Right lung (tissue), 5 donors: Measurements from ENCODE around the gene PRKN. TPM values are rescaled to one million over a fixed set of nuclear protein-coding genes. Genes with fewer than 3 reads are reported as not detected.

Experiments used
- DNase-seq, 2 donors: peaks; one replicate each; pipeline ENCODE4 v3.0.0-alpha.2; 2013
- polyA plus RNA-seq, 5 donors: library from polyadenylated mRNA; unstranded; fragments of 120-200 nt; gene quantifications; one replicate each; pipeline versions ENCODE4 v1.2.1 to v1.2.3, GENCODE V29; 2013; ENCODE audit warnings: inconsistent platforms in 1 of 5, low replicate concordance in 1 of 5; ENCODE audit not compliant: insufficient read length in 5 of 5, insufficient read depth in 1 of 5

The PRKN gene
- polyA plus RNA-seq, 5 donors: 2.0 to 3.6 (median 2.7) TPM

DNA sequence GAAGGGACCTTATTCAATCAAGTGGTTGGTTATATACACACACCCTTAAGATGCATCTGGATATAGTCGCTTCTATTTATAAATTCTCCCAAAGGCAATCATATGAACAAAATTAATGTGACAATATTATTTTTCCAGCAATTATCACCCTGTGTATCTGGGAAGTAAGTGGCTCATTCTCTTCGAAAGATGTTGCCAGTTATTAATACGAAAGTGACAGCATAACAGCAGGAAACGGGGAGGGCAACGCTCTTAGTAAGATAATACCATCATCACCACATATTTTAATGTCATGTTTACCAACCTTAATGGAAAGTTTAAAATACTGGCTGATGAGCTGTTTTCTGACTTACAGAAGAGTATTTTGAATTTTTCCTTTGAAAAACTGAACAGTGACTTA, 756.5 kb downstream of the PRKN start:
- DNase-seq: no peak

DNA sequence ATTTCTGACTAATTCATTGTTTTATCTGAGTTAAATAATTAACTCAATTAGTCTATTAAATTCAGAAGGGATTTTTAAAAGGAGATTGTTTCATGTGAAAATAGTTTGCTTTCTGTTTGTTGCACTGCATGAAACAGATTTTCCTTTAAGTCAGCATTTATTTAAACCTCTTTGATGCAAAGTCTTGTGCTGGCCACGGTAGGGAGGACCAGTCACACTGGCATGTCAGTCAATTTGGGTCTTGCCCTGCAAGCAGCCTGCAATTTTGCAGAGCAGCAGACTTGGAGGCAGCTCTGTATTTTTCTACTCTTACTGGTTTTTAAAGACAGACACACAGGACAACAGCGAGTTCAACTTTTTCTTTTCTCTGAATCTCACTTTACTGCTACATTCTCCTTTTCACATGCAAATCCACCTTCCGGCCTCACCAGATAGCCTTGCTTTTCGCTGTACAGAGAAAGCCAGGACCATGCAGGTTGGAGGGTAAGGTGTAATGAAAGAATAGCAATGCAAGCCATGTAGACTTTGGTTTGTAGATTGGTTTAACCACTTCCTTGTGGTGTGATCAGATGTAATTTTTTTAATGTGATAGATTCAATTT, 763.8 kb downstream of the PRKN start:
- no peak for DNase-seq

DNA sequence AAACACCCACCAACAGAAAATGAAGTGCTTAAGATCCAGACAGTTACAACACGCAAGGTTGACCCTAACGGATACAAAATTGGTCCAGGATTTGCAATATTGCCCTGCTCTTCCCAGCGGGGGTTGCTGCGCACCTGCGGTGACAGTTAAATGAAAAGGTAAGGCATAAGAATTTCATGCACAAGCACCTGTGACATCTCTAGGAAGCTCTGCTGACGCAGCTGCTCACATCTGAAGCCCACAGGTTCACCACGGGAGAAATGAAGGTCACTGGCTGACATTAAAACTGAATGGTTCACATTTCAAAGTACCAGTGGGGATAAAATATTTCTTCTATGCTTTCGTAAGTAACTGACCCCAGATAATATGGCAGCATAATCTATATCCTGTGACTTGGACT, 764.4 kb downstream of the PRKN start:
- DNase-seq: no peak

DNA sequence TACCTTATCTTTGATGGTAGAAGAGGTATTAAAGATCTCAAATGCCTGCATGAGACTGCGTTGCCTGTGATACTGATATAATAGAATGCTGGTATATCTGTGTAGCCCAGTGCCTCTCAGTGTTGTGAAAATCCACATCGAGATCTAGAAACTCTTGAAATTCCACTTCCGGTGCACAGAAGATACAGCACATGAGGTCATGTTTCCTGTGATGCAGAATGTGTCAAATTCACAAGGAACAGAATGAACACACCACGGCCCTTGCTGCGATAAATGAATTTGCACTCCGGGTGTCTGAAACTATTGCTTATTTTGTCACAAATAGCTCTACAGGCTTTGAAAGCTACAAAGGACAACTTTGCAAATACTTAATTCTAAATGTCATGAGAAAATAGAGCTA, 765.8 kb downstream of the PRKN start:
- no peak for DNase-seq

DNA sequence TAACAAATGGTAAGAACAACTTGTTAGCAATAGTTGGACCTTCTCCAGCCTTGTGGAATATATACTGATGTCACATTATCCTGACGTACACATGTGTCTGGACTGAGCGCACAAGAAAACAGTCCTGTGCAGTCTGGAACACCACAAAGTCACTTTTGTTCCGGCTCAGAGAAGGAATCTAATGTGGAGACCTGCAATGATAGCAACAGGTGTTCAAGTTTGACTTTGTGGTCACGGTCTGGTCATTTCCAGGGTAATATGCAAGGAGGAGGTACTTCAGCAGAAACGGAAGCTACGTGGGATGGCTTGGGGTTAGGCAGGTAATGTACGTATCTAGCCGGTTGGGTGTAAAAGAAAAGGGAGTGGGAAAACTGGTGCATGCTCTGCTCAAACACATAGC, 766.5 kb downstream of the PRKN start:
- DNase-seq: no peak

DNA sequence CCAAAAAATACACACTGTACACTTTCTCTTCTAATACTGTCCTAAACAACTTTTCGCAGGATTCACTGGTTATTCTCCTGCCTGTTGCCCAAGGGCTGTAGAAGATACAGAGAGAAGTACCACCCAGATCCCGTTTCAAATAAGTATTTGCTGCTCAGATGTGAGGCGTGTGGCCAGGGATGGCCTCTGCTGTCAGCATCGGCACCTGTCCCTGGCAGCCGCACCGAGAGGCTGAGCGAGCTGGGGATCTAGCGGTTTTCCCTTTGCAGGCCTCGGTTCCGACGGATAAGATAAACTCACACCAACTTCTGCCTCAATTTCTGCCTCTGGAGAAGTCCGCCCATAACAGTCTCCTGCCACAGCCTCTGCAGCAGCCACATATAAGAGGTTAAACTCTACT, 768.5 kb downstream of the PRKN start:
- no peak for DNase-seq

DNA sequence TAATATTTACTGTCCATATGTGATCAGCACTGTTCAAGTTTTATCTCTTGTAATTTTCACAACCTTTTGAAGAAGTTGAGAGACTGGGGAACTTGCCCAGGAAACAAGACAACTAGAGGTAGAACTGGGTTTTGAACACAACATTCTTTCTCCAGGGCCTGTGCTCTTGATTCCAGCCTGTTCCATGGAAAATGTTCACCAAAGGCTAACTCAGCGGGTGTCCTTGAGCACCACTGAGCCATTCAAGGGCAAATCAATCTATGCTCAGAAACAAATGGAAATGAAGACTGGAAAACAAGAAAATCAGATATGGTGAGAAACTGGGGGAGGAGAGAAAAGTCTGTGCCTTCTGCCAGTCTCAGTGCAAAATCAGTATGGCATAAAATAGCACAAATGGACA, 771.5 kb downstream of the PRKN start:
- no peak for DNase-seq

DNA sequence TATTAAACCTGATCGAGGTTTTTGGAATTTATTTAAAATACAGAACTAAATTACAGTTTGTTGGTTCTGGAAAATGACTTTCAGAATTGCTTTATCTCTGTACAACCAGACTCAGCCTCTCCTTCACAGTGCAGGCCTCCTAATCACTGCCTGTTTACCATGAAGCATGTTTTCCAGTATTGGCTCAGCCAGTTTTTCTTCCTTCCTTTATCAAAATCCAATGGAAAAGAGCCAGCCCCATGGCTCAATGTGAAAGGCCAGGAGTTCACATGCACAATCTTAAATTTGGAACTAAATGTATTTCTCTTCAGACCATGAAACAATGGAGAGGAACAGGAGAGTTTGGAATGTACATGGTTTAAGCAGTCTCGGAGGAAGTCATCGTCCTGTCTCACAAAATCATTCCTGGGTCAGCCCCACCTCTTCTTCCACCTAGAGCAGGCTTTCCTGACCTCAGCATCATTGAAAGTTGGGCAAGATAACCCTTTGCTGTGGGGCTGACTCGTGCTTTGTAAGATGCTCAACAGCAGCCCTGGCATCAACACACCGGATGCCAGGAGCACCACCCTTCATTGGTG, 772.8 kb downstream of the PRKN start:
- DNase-seq: no peak

DNA sequence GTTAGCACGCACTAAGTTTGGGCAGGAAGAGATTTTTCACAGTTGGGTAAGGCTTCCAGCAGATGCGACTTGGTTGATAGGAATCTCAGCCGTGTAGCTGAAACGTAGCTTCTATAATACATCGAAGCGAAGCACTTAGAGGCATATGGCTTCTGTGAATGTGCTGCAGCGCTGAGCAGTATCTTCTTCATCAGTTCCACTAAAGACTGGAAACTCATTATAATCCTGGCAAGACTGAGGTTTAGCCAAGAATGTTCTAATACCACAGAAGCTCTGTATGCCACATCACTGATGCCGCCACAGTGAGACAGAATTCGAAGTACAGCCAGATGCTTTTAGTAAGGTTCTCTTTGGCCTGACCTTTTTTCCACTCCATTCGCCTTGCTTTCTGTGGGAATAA, 773.5 kb downstream of the PRKN start:
- no peak for DNase-seq

DNA sequence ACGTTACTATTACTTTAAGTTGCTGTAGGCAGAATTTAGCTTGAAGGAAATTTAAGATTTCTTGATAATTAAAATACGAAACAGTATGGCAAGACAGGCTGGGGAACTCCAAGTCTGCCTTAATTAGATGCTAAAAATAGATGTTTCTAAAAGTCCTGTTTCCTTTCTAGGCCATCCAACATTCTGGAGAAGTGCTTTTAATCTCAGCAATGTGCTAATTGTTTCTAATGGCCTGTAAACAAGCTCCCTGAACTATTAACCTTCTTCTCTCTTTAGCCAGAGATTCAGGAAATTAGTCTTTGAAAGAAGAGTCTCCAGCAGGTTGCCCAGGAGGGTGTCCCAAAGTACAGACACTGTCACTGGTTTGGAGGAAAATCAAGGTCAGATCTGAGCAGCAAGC, 776.4 kb downstream of the PRKN start:
- DNase-seq: no peak

DNA sequence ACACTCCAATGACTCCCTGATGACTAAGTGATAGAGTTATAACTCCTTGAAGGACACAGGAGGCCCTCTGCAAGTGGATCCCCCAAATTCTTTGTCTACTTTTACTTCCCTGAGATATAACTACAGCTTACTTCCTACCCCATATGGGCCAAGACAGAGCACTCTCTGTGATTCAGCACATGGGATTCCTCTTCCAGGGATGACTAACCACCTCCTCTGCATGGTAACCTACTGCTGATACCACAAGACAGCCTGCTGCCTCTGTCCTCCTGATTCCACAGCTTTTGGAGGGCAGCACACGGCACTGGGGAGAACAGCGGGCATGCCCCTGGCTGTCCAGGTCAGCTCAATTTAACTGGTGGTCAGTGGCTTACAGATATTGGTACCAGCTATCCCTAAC, 778.0 kb downstream of the PRKN start:
- no peak for DNase-seq

DNA sequence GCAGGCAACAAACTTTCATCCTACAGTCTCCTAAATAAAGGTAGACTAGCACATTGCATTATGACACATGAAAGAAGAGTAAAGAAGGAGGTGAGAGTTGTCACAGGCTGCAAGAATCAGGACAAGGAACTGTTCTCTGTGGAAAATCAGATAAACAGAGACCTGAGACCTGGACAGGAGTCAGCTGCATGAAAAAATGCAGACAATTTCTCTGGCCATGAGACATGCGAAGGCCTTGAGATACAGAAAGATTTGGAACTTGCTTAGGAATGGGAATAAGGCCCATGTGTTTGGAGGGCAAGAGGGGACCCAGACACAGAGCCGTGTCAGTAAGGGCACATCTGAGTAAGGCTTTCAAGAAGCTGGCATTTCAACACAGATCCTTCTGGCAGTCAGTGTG, 779.1 kb downstream of the PRKN start:
- DNase-seq: no peak

DNA sequence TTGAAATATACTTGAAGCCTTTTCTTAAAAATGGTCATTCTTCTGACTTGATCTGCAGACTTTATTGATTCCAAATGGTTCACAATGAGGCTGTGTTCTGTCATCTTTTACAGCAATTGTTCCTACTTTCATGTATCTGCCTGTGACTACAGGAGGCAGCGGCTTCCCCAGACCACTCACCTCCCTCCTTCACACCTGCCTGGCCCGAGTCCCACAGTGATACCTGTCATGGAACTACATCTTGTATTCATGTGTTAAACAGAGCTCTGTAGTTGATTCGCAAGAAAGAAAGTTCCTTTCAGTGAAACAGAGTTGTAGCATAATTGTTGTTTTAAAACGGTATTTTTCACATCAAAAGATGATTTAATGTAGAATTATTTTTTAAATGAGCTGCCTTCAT, 780.2 kb downstream of the PRKN start:
- no peak for DNase-seq

DNA sequence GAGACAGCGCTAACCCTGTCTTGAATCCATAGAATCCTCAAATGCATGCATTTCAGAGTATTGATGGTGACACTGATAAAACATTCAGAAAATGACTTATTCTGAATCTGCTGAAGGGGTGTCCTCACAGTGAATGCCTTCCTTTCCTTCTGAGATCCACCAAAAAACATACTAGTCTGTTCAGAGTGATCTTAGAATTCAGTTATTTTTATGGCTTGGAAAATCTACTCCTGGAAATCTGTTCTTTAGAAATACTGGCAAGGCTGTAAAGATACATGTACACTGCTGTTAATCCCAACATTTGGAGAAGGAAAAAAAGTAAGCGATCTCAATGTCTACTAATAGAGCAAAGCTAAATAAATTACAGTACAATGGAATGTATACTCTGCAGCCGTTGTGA, 781.1 kb downstream of the PRKN start:
- DNase-seq: no peak

DNA sequence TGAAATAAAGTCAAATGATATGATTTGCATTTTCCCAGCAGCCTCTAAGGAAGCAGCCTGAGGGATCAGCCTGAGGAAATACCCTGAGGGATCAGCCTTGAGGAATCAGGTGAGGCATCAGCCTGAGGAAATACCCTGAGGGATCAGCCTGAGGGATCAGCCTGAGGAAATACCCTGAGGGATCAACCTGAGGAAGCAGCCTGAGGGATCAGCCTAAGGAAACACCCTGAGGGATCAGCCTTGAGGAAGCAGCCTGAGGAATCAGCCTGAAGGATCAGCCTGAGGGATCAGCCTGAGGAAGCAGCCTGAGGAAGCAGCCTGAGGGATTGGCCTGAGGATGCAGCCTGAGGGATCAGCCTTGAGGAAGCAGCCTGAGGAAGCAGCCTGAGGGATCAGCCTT, 784.0 kb downstream of the PRKN start:
- DNase-seq: no peak

DNA sequence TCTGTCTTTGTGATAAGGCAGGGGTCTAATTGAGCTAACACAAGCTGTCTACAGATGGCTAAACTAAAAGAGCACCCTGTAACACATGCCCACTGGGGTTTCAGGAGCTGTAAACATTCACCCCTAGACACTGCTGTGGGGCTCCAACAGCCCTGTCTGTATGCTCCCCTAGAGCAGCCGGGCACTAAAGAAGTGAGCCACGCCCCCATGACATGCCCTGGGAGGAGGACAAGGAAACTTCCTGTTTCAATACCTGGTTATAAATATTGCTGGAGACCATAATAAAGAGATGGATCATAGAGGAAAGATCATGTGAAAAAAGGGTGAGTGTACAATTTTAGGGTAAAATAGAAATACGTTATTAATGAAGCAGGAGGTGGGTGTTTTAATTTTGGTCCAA, 786.0 kb downstream of the PRKN start:
- no peak for DNase-seq

DNA sequence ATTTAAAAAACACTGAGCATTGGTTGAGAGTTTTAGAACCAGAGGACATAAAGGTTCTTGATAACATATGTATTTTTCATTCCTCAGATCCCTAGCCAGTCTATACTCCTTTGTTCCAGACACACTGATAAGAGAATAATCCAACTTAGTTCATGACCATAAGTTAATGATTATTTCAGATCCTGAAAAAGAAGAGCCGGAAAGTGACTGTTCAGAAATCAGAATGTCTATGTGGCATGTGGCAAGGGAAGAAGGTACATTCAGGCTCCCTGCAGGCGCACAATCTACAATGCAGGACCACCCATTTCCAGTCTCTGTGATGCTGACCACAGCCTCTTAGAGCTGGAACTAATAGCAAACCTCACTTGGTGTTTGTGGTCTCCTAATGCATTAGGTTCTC, 787.0 kb downstream of the PRKN start:
- no peak for DNase-seq

DNA sequence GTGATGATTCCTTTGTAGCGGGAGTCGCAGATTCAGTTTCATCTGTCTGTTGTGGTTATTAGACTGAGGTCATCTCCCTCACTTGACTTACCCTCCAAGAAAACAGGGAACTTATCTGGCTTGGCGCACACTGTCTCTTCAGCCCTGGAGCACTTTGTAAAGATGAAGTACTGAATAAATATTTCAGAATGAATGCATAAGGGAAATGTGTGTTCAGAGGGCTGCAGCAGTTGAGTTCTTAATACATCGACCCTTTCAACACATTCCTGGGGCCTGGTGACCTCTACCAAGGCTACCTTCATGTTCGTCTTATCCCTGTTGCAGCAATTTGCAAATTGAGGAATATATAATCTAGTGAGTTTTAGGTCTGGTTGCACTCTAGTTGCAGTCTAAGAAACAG, 801.2 kb downstream of the PRKN start:
- no peak for DNase-seq

DNA sequence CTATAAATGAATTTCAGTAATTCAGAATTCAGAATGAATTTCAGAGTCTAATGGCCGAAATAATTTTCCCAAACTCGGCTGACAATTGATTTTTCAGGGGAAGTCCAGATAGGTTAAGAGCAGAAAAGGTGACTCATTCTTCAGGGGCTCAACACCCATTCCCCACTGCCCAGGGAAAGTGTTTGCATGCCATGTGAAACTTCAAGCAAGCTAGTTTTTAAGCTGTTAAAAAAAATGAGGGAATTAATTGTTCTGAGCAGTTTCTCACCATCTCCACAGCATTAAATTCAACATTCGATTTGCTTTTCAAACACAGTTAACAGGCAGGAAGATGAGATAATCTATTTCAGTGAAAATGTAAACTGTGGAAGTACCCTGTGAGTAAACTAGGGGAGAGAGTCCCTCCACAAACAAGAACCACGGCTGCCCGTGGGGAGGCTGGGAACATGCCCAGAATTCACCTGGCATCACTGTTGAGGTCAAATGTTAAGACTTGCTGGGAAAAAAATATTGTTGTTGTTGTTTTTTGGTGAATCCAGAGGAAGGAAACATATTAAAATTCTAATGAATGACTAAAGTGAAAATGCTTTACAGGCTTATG, 803.0 kb downstream of the PRKN start:
- no peak for DNase-seq

DNA sequence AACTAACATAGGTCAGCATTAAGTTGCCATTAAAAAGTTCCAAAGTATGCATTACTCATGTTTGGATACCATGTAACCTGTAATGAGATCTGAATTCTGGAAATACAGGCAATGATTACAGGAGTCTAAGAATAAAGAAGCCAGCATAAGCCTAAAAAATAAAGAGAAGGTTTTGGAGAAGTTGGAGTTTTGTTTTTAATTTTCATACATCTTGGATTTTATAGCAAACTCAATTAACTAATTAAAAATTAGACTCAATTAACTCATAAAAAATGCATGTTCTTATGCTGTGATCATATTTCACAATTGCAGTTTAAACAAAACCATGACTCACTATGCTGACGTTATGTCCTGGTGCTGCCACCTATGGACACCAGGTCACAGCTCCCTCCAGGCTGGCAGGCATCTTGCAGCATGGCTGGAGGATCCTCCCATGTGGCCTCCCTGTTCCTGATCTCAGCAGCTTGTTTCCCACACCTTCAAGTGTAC, 804.9 kb downstream of the PRKN start:
- peak; percentile 8 to 17 for DNase-seq

DNA sequence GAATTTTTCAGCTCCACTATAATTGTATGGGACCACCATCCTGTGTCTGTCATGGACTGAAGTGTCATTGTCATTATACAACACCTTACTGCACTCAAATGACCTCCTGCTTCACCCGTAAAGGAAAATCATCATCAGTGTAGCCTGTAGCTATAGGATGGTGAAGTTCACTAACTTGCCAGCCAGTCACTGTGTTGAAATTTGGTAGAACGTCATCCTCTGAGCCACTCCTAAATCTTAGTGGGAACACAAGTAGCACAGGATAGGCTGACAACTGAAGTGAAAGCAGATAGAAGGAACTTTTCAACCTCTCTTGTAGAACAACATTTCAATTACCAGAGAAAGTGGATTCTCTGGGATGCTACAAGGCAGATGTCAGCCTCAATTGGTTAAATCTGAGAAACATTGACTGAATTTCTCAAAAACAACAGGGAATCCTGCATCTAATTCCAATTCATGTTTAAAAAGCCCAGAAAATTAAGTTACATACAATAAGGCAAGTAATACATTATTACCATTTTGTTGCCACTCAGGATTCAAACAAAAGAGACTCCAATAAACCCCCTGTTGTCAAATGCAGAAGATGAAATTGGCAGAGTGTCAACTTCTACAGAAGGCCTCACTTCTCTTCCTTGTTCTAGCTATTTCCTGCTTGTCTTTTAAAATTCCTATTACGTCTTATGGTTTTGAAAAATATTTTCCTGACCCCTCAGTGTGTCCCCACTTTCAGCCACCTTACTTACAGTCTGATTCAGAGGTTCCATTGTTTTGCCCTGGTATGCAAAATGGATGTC, 805.8 kb downstream of the PRKN start:
- DNase-seq: no peak

DNA sequence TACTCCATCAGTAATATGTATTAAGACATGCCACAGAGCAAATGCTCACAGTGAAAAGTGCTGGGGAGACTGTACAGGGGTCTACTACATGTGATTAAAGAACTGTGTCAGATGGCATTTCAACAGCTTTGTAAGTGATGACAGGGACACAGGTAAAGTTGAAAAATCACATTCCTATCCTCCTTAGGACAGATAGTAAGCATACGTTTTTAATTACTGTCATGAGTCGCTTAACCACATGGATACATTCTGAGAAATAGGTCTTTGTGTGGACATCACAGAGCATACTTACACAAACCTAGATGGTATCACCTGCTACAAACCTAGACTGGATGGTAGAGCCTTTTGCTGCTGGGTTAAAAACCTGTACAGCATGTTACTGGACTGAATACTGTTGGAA, 807.9 kb downstream of the PRKN start:
- DNase-seq: no peak

DNA sequence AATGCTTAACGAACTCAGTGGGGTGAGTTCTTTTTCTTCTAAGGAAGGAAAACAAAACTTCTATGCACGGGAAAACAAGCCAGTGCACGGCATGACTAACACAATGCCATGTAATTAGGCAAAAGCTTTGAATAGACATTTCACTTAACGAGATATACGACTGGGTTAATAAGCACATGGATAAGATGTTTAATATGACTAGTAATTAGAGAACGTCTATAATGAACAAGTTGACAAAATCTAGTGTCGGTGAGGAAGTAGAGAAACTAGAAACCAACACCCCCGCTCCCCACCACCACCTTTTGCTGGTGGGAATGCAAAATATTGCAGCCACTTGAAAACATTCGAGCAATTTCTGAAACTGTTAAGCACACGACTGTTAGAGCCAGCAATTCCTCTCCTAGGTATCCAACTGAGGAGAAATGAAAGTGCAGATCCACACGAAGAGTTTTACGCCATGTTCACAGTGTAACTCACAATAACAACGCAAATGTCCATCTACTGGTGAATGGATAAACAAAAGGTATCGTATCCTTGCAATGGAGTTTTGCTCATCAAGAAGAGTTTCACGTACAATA, 808.8 kb downstream of the PRKN start:
- no peak for DNase-seq
